HG03097 (cell line): Measurements from ENCODE around the gene POU2F1.
A peak's percentile ranks its signal among the peaks of the same experiment; 100 is the strongest.
"Not testable (repeated sequence)": the region's sequence is repeated elsewhere in the genome, so short reads cannot be mapped to it uniquely, and the experiment has no call there.

ENCODE experiments used
- ATAC-seq: cut with Tn5 transposase; IDR thresholded peaks from one replicate; pipeline ENCODE4 v1.9.1; 2021; ENCODE audit not compliant: unreplicated experiment, low FRiP score

The POU2F1 gene

DNA sequence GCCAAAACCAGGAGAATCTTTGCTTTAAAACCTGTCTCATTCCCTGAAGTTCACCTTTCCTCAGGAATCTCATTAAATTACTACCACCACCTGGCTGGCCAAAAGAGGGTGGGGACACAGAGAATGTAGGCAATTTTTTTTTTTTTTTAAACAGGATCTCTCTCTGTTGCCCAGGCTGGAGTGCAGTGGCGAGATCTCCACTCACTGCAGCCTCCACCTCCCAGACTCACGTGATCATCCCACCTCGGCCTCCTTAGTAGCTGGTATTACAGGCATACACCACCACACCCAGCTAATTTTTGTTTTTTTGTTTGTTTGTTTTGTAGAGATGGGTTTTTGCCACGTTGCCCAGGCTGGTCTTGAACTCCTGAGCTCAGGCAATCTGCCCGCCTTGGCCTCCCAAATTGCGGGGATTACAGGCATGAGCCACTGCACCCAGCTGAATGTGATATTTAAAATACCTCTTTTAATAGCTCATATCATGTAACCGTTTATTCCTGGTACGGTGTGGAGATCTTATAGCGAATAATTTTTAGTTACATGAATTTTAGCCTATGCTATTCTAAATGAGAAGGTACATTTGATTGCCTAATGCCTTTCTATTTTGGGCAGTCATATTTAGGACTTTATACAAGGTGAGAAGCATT, 84.5 kb downstream of the POU2F1 start:
- ATAC-seq = no peak

DNA sequence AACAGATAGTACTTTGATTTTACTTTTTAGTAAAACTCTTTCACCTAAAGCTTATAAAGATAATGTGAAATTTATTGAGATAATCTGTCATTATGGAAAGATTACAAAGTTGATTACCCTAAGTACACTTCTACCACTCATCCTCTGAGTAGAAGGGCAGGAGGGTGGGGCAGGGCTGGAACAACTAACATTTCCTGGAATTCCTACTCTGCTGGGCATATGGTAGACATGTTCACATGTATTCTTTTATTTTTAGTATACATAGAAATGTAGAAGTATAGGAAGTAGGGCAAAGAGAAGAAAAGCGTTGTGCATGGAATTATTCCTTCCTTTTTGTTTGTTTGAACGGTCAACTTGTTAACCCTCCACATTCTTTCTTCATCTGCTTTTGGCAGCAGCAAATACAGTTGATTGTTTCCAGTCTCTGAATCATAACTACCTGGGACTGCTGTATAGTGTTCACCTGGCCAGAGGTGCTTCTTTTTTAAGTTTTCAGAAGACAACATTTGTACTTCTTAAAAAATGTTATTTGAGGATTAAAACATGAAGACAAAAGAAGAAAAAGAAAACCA, 85.1 kb downstream of the POU2F1 start:
- no peak for ATAC-seq

DNA sequence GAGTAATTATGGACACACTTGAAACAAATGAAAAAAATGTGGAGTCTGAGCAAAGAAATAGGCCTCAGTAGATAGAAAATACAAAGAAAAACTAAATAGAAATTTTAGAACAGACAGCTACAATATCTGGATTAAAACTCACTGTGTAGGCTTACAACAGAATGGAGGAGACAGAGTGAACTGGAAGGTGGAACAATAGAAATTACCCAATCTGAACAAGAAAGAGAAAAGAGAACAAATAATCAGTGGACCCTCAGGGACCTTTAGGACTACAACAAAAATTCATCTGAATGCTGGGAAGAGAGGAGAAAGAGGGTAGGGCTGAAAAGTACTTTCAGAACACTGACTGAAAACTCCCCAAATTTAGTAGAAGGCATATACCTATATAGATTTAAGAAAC, 90.0 kb downstream of the POU2F1 start:
- no peak for ATAC-seq

DNA sequence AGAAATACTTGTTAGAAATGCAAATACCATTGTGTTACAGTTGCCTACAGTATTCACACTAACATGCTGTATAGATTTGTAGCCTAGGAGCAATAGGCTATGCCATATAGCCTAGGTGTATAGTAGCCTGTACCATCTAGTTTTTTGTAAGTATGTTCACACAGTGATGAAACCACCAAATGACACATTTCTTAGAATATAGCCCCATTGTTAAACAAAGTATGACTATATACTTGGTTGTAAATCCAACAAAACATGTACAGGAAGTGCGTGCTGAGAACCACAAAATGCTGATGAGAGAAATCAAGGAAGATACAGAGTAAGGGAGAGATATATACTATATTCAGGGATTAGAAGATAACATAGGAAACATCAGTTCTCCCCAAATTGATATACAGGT, 92.2 kb downstream of the POU2F1 start:
- no peak for ATAC-seq

DNA sequence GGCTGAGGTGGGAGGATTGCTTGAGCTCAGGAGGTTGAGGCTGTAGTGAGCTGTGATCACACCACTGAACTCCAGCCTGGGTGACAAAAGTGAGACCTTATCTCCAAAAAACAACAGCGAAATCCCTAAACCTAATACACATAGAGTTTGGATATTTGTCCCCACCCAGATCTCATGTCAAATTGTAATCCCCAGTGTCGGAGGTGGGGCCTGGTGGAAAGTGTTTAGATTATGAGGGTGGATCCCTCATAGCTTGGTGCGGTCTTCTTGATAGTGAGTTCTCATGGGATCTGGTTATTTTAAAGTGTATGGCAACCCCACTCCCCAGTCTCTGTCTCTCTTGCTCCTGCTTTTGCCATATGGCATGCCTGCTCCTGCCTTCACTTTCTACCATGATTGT, 94.0 kb downstream of the POU2F1 start:
- ATAC-seq = no peak

DNA sequence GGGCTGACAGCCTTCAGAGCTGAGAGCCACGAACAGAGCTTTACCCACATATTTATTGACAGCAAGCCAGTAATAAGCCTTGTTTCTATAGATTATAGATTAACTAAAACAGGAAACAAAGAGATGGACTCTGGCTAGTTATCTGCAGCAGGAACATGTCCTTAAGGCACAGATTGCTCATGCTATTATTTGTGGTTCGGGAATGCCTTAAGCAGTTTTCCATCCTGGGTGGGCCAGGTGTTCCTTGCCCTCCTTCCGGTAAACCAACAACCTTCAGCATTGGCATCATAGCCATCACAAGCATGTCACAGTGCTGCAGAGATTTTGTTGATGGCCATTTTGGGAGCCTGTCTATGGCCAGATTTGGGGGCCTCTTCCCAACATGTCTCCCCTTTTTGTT, 96.8 kb downstream of the POU2F1 start:
- ATAC-seq = no peak

DNA sequence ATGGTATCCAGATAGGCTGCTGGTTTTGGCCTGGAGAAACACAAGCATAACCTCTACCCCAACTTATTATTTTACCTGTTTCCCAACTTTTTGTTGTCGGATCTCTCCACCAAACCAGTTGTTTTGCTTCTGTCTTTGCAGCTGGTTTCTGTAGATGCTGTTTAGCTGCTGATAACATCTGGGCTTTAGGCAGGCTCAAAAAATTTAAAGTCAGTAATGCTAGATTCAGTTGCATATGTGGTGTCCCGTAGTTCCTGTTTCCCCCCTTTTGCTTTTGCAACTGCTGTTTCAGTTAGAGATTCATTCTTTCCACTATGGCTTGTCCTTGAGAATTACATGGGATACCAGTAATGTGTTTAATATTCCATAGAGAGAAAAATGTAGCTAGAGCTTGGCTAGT, 98.5 kb downstream of the POU2F1 start:
- ATAC-seq = not testable (repeated sequence)

DNA sequence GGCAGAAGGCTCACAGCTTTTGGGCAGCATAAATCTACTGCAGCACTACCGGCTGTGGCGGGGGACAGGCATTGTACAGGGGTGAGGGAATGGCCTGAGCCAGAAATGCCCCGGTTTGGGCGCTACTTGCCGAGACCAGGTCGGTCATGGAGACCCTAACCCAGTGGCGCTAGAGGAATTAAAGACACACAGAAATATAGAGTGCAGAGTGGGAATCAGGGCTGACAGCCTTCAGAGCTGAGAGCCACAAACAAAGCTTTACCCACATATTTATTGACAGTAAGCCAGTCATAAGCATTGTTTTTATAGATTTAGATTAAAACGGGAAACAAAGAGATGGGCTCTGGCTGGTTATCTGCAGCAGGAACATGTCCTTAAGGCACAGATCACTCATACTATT, 101.8 kb downstream of the POU2F1 start:
- ATAC-seq = no peak

DNA sequence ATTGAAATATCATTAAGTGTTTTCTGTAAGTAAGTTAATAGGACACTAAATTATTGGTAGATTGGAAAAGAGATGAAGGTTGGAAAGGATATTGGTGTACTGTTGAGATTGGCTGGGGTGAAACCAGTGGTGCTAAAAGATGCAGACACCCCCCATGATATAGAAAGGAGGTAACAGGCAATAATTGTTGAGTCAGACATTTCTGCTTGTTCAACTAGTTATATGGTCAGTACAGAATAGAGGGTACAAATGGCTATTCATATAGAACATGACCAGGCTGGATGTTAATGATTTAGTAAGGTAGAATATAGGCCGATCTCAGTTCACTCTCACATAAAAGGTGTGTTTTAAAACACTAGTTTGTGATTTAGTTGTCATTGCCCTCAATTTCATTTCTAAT, 104.5 kb downstream of the POU2F1 start:
- ATAC-seq = no peak

DNA sequence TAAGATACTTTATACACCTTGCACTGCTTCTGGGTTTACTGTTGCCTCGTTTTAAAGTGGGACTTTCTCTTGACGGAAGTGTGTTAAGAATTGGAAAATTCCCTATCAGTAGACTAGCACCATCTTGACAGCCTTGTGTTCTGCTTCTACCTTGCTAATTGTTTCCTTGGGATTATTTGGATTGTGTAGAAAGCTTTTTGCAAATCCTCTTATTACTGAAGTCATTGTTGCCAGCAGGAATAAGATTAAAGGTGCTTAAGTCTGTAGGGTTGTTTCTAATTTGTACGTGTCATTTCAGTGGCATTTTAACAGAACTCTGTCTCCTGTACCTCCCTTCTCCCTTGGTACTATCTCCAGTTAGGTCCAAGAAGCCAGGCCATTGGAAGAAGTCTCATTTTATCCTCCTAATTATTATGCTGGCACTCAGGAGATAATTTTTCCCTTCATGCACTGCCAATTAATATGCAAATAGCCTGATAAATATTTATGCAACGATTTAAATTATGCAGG, 107.7 kb downstream of the POU2F1 start:
- peak; percentile 6 for ATAC-seq

DNA sequence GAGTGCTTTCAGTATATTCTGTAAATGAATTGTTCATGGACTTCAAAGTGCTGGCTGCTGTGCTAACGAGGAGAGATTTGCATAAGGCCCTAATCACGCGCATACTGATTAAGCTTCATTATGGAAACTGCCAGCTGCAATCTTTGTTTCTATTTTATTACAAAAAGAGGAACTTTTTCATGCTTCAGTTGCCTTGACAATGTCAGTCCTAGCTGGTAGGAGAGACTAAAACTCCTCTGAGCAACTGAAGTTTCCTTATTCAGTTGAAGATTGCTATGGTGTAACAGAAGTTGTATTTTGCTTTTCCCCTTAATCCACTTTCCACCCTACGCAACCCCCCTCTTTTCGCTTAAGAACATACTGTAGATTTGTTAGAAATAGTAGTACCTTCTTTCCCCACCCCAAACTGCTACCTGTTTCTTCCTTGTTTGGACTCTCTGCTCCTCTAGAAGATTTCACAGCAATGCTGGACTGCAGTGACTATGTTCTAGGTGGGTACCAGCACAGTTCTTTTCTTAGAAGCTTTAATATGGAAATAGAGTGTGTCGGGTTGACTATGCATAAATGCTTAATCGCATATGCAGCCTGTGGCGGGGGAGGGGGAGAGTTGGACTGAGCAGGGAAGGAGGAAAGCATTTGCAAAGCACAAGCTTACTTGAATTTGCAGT, 108.3 kb downstream of the POU2F1 start:
- peak; percentile 66 for ATAC-seq

DNA sequence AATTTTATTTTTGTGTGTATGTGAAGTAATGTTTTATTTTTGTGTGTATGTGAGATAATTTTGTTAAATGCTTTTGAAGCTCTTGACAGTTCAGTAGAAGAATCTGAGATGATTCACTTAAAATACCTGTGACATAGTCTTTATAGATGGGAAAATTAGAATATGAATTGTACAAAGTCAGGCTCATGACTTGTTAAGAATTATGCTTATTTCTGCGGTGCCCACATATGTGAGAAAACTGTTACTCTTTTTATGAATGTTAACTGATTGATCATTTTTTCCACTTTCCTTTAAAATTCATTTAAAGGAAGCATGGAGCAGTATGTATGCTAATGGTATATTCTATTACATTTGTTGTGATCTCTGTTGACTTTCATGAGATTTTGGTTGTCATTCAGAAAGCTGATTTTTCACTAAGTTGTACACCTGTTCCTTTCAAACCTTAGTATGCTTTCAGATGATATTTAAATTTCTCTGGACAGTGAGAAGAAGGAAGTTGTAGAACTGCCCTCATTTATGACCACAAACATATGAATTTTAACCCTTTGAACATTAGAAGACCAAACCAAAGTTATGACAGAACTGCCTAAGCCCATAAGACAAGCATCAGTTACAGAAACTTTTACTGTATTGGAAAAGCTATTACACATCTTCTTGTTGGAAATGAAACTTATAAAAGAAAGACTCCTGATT, 110.1 kb downstream of the POU2F1 start:
- ATAC-seq = no peak

DNA sequence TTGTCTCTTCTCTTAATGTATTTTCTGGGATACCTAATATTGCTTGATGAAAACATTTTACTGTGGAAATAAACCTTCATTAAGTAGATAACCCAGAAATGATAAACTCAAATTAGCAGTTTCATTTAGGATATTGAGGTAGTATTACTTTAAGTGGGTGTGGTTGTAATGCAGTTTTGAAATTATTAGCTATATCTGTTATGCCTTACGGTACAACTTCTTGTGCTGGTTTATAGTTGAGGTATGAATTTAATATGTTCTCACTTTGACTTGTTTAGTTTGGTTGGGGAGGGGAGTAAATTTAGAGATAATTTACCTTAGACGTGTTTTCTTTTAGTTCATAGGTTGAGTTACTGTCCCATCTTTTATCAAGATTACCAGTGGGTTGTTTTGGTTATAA, 111.0 kb downstream of the POU2F1 start:
- no peak for ATAC-seq

DNA sequence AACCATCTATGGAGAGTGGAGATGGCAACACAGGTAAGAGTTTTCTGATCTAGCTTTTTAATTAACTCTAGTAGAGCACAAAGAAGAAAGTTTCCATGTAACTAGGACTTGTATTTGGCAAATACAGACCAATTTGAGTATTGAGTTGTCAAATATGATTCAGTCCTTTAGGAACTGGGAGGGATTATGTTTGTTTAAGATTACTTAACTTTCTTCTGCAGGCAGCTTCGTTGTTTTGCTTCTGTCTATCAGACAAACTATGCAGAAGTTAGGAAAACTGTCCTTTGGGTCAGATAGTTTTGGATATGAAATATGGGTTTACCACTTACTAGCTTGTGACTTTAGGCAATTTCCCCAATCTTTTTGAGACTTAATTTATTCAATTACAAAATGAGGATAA, 111.8 kb downstream of the POU2F1 start:
- ATAC-seq = no peak

DNA sequence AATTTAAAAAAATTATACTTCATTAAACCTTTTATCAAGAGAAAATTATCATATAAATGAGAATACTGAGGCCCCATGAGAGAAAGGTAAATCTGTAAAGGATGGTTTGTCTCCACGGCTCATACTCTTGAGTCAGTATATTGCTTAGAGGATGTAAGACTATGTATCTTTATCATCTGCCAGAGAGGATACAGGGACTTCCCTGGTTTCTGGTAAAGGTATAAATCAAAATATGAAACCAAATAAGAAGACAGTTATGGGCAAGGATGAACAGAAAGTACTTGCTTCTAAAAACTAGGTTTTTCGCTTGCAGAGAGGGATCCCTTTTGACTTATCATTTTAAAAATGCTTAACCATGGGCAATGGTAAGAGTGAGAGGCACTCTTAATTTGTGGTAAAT, 112.4 kb downstream of the POU2F1 start:
- no peak for ATAC-seq

DNA sequence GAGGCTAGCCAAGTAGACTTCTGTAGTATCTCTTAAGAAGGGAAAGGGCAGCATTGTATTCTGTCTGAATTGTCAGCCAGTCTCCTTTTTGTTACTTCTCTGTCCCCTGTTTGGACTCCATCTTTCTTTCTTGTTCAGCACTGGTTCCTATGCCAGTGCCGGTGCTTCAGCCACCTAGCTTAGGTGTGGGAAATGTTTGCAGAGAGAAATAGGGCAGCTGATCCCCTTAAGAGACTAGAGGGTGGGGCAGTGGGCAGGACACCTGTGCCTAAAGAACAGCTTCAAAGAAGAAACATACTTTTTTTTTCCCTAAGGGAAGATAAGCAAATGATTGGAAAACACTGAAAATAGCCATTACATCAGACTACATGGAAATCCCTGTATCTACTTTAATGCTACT, 113.0 kb downstream of the POU2F1 start:
- ATAC-seq = no peak

DNA sequence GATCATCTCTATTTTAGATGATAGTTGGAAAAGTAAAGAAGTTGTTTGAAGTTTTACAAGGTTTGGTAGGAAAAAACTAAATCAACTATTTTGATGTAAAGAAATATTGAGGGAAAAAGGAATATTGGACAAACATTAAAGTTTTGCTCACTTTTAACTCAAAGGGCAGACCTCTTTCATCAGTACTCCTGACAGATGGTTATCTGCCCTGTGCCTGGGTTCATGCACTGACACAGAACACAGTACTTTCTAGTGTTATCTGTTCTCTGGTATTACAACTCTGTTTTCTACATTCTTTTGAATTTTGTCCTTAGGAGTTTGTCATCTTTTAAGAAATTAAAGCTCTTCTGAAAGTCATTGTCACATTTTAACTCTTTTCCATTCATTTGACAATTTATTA, 118.7 kb downstream of the POU2F1 start:
- ATAC-seq = no peak

DNA sequence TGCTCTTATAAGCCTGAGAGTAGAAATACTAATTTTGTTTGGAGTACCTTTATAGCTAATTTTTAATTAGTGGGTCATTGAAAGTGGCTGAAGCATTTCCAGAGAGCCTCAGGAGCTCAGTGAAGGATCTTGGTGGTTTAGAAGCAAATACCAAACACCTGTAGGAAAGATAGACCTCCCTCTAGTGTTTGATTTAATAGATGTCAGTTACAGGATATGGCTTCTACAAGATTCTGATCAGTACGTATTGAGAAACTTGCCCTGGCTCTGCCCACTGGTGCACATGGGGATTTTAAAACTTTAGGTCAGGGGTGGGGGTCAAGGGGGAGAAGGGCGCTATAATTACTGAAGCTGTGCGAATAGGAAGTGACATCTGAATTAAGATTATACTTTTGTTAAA, 122.2 kb downstream of the POU2F1 start:
- peak; percentile 50 for ATAC-seq

DNA sequence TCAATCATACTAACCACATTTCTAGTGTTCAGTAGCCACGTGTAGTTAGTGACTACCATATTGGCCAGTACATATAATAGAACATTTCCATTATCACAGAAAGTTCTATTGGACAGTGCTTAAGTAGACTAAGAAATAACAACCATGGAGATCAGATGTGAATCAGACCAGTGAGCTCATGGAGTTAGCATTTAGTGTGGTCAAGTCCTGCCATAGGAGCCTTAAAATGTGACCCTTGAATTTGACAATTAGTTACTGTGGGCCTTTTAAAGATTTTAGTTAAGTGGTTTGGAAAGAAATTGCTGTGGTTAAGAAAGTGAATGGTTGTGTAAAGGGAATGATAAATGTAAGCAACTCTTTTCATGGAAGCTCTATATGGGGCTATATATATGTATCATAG, 123.4 kb downstream of the POU2F1 start:
- ATAC-seq = no peak

DNA sequence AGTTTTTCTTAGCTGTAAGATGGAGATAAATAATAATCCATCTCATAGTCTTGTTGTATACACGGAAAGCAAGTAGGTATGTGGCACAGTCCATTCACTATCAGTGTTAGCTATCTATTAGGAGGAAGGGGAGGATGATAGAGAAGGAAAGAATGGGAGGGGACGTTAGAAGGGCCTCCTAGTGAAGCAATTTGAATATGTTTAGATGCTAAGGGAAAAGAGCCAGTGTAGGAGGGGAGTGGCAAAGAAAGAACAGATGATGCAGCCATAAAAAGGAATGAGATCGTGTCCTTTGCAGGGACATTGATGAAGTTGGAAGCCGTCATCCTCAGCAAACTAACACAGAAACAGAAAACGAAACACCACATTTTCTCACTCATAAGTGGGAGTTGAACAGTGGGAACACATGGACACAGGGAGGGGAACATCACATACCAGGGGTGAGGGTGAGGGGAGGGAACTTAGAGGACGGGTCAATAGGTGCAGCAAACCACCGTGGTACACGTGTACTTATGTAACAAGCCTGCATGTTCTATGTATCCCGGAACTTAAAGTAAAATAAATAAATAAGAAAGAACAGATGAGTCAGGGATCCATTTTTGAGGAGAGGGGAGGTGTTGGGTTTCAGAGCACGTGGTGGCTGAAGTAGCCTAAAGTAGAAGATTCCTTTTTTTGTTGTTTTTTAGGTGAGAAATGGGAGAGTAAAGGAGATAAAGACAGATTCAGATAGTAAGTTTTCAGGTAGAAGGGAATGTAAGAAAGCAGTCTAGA, 124.1 kb downstream of the POU2F1 start:
- no peak for ATAC-seq

DNA sequence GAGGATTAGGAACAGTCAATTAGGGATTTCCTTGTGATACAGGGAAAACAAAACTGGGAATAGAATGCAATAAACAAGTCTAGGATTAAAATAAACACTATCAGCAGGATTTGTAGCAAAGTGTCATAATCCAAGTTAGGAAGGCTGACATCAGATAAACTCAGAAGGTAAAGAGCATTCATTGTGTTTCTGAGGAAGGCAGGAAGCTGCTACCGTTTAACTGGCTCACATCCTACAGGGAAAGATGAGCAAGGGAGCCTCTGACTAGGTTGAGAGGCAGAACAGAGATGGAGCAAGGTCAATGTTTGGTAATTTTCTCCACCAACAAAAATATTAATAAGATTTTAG, 124.7 kb downstream of the POU2F1 start:
- ATAC-seq = no peak
